Measurements from ENCODE around the gene TBRG4.

The TBRG4 gene

DNA sequence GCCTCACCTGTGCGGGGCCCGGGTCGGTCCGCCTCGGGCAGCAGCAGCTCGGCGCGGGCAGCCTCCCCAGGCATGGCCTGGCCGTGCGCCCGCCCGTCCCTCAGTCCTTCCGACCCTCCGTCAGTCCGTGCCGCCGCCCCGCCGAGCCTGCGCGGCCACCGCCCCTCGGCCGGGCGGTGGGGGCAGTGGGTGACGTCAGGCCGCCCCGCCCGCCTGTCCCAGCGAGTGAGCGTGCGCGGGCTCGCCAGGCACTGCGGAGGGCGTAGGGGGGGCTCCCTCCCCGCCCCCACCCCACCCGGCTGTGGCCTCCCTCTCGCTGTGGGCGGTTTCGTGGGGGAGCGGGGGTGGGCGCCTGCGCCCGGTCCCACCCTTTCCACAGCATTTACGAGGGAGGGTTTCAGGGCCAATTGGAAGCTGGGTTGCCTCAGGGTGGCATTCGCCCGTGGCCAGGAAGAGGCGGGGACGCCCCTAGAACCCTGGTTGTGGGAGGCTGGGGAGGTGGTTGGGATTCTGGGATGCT lies 22.6 kb downstream of the TBRG4 start, which contains the start of gene NACAD (continued):
- TF ChIP-seq ZNF23 (tag by site-specific recombination; IDR thresholded peaks at IDR 0.05; ENCODE audit: borderline replicate concordance) (no peak), ELK4 (IDR thresholded peaks at IDR 0.05; ENCODE audit: borderline replicate concordance, low read depth, low read length) (no peak), CTCF (tag by site-specific recombination; IDR thresholded peaks at IDR 0.05) (no peak), AEBP2 (tag by site-specific recombination; IDR thresholded peaks at IDR 0.05; ENCODE audit: borderline replicate concordance) (no peak), SALL2 (tag by site-specific recombination; IDR thresholded peaks at IDR 0.05; ENCODE audit: borderline replicate concordance) (no peak), ZNF777 (tag by site-specific recombination; IDR thresholded peaks at IDR 0.05; ENCODE audit: borderline replicate concordance) (no peak), SP3 (tag by site-specific recombination; IDR thresholded peaks at IDR 0.05) (peak; percentile 87), PRDM2 (tag by site-specific recombination; IDR thresholded peaks at IDR 0.05; ENCODE audit: borderline replicate concordance) (no peak)

- Histone ChIP-seq H3K4me3 (ENCODE audit: low read depth, low read length) (no peak overlapping the region; the same call in none of the 2 replicates), H3K4me1 (ENCODE audit: control insufficient read depth, insufficient read depth, low read length) (peaks cover 8% of the 10 kb centered on the region), H3K36me3 (ENCODE audit: control insufficient read depth in 2 of 2, insufficient read depth in 1 of 2, low read length in 2 of 2) (no peaks in the 10 kb centered on the region), H3K9me3 (ENCODE audit: control insufficient read depth, insufficient read depth, low read depth, low read length) (no peaks in the 10 kb centered on the region), H3K27ac (ENCODE audit: extremely low read depth, low read depth, low read length) (no peak overlapping the region)
- no peak for TF ChIP-seq ZEB2 (tag by site-specific recombination; IDR thresholded peaks at IDR 0.05)
- TF ChIP-seq ZNF791 (tag by site-specific recombination; IDR thresholded peaks at IDR 0.05): no peak
- TF ChIP-seq ZNF324 (tag by site-specific recombination; IDR thresholded peaks at IDR 0.05): no peak
- no peak for TF ChIP-seq ZNF768 (tag by site-specific recombination; IDR thresholded peaks at IDR 0.05)
- TF ChIP-seq ZBTB44 (tag by site-specific recombination; IDR thresholded peaks at IDR 0.05): no peak
- CTCF ChIA-PET: no interaction called here
- POLR2A ChIA-PET: no interaction called here
Measured at GRCh38 chr7:45088146-45088701, 23.3 kb downstream of the TBRG4 start.

Data from HEK293 (cell line).